ENCODE data around the gene WDR70. TPM values are rescaled to one million over a fixed set of nuclear protein-coding genes. Genes with fewer than 3 reads are reported as not detected.
A peak's percentile ranks its signal among the peaks of the same experiment; 100 is the strongest.
"Not testable (repeated sequence)": the region's sequence is repeated elsewhere in the genome, so short reads cannot be mapped to it uniquely, and the experiment has no call there.

Gene WDR70
- total RNA-seq, 2 donors from 2014 or later, result 32.7 to 58.5 TPM

DNA sequence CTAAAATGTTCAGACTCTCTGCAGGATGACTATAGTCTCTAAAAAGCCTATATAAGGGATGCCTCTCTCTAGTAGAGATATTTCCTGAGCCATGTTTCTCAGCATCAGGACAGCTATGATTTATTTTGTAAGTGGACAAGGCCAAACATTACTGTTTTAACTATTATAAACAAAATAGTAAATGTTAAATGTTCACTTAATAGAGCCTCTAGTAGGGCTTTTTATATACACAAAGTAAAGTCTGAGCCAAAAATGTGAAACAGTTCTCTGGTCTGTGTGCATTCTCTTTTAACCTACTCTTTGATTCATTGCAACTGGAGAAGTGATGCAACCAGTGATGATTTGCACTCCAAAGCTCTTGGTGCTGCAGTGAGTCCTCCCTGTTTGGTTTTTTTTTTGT lies 240.2 kb downstream of the WDR70 start:
- Mint-ChIP-seq H3K36me3 (peaks cover 10% of the 10 kb centered on the region), H3K9me3 (no peaks in the 10 kb centered on the region), H3K27me3 (no peaks in the 10 kb centered on the region), H3K4me1 (ENCODE audit: low read depth in 2 of 2) (no peaks in the 10 kb centered on the region), H3K27ac (no peak overlapping the region), H3K4me3 (no peak overlapping the region)
- ATAC-seq (no peak), DNase-seq (ENCODE audit: low spot score) (no peak)

DNA sequence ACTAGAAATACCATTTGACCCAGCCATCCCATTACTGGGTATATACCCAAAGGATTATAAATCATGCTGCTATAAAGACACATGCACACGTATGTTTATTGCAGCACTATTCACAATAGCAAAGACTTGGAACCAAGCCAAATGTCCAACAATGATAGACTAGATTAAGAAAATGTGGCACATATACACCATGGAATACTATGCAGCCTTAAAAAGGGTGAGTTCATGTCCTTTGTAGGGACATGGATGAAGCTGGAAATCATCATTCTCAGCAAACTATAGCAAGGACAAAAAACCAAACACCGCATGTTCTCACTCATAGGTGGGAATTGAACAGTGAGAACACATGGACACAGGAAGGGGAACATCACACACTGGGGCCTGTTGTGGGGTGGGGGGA lies 243.2 kb downstream of the WDR70 start:
- peaks cover 15% of the 10 kb centered on the region for H3K36me3 Mint-ChIP-seq
- H3K4me3 Mint-ChIP-seq; H3K9me3 Mint-ChIP-seq; DNase-seq (ENCODE audit: low spot score); H3K27ac Mint-ChIP-seq; H3K27me3 Mint-ChIP-seq; ATAC-seq; H3K4me1 Mint-ChIP-seq (ENCODE audit: low read depth in 2 of 2): not testable (repeated sequence)

GRCh38 chr5:37626266-37626665 lies 247.1 kb downstream of the WDR70 start:
- Mint-ChIP-seq H3K27me3 (no peaks in the 10 kb centered on the region), H3K36me3 (peaks cover 35% of the 10 kb centered on the region), H3K4me1 (ENCODE audit: low read depth in 2 of 2) (peaks cover 3 to 4% of the 10 kb centered on the region in 2 donors), H3K9me3 (peaks cover 21% of the 10 kb centered on the region), H3K4me3 (no peak overlapping the region), H3K27ac (no peak overlapping the region)
- no peak for ATAC-seq
- DNase-seq (ENCODE audit: low spot score), result no peak

DNA sequence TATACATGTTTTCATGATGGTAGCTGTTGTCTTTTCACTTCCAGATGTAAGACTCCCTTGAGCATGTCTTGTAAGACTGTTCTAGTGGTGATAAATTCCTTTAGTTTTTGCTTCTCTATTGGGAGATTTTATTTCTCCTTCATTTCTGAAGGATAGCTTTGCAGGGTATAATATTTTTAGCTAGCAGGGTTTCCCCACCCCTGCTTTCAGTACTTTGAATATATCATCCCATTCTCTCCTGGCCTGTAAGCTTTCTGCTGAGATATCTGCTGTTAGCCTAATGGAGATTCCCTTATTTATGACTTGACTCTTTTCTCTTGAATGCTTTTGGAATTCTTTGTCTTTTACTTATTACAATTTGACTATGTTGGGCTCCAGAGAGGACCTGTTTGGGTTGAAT lies 249.8 kb downstream of the WDR70 start:
- Mint-ChIP-seq H3K4me3 (no peak overlapping the region), H3K36me3 (peaks cover 35% of the 10 kb centered on the region)
- no peak for DNase-seq (ENCODE audit: low spot score)

GRCh38 chr5:37631939-37632338 lies 252.8 kb downstream of the WDR70 start:
- peaks cover 30% of the 10 kb centered on the region for H3K36me3 Mint-ChIP-seq
- DNase-seq (ENCODE audit: low spot score) (no peak), ATAC-seq (no peak)
- no peaks in the 10 kb centered on the region for H3K27me3 Mint-ChIP-seq
- H3K4me1 Mint-ChIP-seq (ENCODE audit: low read depth in 2 of 2), result peaks cover 3 to 4% of the 10 kb centered on the region in 2 donors
- H3K9me3 Mint-ChIP-seq, result peaks cover 14% of the 10 kb centered on the region
- H3K4me3 Mint-ChIP-seq, result no peak overlapping the region
- H3K27ac Mint-ChIP-seq, result no peak overlapping the region

More for the DNA sequence above, 249.8 kb downstream of the WDR70 start:
- Mint-ChIP-seq H3K27me3 (no peaks in the 10 kb centered on the region), H3K9me3 (peaks cover 21% of the 10 kb centered on the region), H3K27ac (no peak overlapping the region), H3K4me1 (ENCODE audit: low read depth in 2 of 2) (peaks cover 3 to 4% of the 10 kb centered on the region in 2 donors)
- ATAC-seq, result no peak

DNA sequence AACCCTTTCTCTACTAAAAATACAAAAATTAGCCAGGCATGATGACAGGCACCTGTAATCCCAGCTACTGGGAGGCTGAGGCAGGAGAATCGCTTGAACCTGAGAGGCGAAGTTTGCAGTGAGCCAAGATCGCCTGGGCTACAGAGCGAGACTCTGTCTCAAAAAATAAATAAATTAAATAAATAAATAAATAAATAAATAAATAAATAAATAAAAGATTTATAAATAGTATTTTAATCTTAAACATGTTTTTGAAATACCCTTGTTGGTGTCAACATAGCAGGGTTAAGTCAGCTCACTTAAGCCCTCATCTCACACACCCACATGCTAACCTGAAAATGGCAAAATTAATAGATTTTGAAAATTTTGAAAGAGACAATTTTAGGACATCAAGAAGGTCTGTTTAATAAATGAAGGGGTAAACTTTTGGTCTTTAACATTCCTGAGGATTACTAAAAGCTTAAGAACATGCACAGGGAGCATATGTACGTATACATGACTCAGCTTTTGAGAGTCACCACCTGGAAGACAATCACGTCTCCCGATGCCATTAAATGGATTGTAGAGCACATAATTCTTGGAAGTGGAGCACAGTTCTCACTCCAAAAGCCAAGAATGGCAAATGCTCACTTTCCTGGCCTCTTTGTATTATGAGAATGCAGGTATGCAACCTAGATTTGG lies 258.2 kb downstream of the WDR70 start:
- DNase-seq (ENCODE audit: low spot score) (no peak), ATAC-seq (no peak)
- no peaks in the 10 kb centered on the region for H3K36me3 Mint-ChIP-seq
- no peaks in the 10 kb centered on the region for H3K27me3 Mint-ChIP-seq
- H3K9me3 Mint-ChIP-seq, result no peaks in the 10 kb centered on the region
- no peak overlapping the region for H3K4me3 Mint-ChIP-seq
- no peak overlapping the region for H3K27ac Mint-ChIP-seq
- peaks cover 3 to 5% of the 10 kb centered on the region in 2 donors for H3K4me1 Mint-ChIP-seq (ENCODE audit: low read depth in 2 of 2)

- no peak for DNase-seq (ENCODE audit: low spot score)
- peaks cover 5 to 6% of the 10 kb centered on the region in 2 donors for H3K4me1 Mint-ChIP-seq (ENCODE audit: low read depth in 2 of 2)
- H3K27ac Mint-ChIP-seq, result no peak overlapping the region
- H3K9me3 Mint-ChIP-seq, result no peaks in the 10 kb centered on the region
- no peak overlapping the region for H3K4me3 Mint-ChIP-seq
- peaks cover 9% of the 10 kb centered on the region for H3K36me3 Mint-ChIP-seq
- H3K27me3 Mint-ChIP-seq, result no peaks in the 10 kb centered on the region
- no peak for ATAC-seq
Measured at GRCh38 chr5:37638897-37639296, 259.8 kb downstream of the WDR70 start.

DNA sequence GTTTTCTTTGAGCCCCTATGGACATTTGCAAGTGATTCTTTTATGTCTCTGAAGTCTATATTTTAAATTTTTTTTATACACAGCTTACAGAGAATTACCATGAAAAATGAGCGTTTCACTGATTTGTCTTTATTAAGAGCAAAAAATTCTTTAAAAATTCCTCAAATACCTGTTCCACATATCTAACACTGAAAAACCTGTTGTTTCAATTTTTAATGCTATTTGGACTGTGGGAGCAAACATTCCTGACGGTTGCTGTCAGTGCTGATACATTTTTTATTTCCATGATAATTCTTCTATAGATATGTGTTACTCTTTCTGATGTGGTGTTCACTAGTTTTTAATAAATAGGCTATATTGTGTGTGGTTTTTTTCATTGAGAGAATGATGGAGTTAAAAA lies 261.0 kb downstream of the WDR70 start:
- peaks cover 5 to 12% of the 10 kb centered on the region in 2 donors for H3K4me1 Mint-ChIP-seq (ENCODE audit: low read depth in 2 of 2)
- no peak overlapping the region for H3K4me3 Mint-ChIP-seq
- H3K9me3 Mint-ChIP-seq, result peaks cover 8% of the 10 kb centered on the region
- peaks cover 20% of the 10 kb centered on the region for H3K36me3 Mint-ChIP-seq
- no peak for DNase-seq (ENCODE audit: low spot score)
- no peak for ATAC-seq
- no peaks in the 10 kb centered on the region for H3K27me3 Mint-ChIP-seq
- no peak overlapping the region for H3K27ac Mint-ChIP-seq

DNA sequence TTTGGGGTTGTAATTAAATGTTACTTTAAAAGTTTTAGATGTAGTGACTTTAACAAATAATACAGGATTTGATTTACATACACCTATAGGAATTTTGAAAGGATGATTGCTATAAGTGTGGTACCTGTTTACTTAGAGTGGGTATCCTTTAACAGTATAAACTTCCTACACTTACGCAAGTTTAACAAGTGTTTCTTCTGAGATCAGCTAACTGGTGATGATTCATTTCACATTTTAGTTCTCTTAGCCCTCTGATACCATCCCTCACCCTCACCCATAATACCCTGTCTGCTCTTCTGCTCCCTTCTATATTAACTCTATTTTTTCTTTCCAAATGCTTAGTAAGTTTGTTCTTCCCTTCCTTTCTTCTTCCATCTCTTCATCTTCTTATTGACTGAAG lies 262.8 kb downstream of the WDR70 start:
- no peak overlapping the region for H3K27ac Mint-ChIP-seq
- H3K36me3 Mint-ChIP-seq, result peaks cover 36% of the 10 kb centered on the region
- DNase-seq (ENCODE audit: low spot score) (no peak), ATAC-seq (peak in 1 of 2 donors; percentile 44)
- H3K4me3 Mint-ChIP-seq, result no peak overlapping the region
- peaks cover 5 to 12% of the 10 kb centered on the region in 2 donors for H3K4me1 Mint-ChIP-seq (ENCODE audit: low read depth in 2 of 2)
- H3K27me3 Mint-ChIP-seq, result no peaks in the 10 kb centered on the region
- peaks cover 14% of the 10 kb centered on the region for H3K9me3 Mint-ChIP-seq

DNA sequence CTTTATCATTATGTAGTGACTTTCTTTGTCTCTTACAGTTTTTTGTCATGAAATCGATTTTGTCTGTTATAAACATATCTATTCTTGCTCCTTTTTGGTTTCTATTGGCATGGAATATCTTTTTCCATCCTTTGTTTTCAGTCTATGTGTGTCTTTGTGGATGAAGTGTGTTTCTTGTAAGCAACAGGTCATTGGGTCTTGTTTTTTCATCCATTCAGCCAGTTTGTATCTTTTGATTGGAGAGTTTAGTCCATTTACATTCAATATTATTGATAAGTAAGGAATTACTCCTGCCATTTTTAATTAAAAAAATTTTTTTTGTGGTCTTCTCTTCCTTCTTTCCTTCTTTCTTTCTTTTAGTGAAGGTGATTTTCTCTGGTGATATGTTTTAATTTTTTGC lies 266.6 kb downstream of the WDR70 start:
- Mint-ChIP-seq H3K4me3 (no peak overlapping the region), H3K9me3 (peaks cover 18% of the 10 kb centered on the region), H3K36me3 (peaks cover 48% of the 10 kb centered on the region), H3K4me1 (ENCODE audit: low read depth in 2 of 2) (peaks cover 0 to 12% of the 10 kb centered on the region in 2 donors), H3K27me3 (no peaks in the 10 kb centered on the region), H3K27ac (no peak overlapping the region)
- ATAC-seq, result no peak
- DNase-seq (ENCODE audit: low spot score), result no peak

GRCh38 chr5:37654566-37654965 lies 275.4 kb downstream of the WDR70 start:
- H3K4me3 Mint-ChIP-seq; ATAC-seq; H3K27me3 Mint-ChIP-seq; DNase-seq (ENCODE audit: low spot score); H3K27ac Mint-ChIP-seq; H3K4me1 Mint-ChIP-seq (ENCODE audit: low read depth in 2 of 2): not testable (repeated sequence)
- Mint-ChIP-seq H3K9me3 (peaks cover 18% of the 10 kb centered on the region), H3K36me3 (peaks cover 43% of the 10 kb centered on the region)

DNA sequence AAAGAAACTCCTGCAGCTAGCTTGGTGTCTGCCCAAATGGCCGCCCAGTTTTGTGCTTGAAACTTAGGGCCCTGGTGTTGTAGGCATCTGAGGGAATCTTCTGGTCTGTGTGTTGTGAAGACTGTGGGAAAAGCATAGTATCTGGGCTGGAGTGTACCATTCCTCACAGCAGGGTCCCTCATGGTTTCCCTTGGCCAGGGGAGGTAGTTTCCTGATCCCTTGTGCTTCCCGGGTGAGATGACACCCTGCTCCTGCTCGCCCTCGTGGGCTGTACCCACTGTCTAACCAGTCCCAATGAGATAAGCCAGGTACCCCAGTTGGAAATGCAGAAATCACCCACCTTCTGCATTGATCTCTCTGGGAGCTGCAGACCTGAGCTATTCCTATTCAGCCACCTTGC lies 277.9 kb downstream of the WDR70 start:
- ATAC-seq, result no peak
- Mint-ChIP-seq H3K36me3 (peaks cover 29% of the 10 kb centered on the region), H3K4me3 (no peak overlapping the region), H3K9me3 (peaks cover 14% of the 10 kb centered on the region), H3K27me3 (no peaks in the 10 kb centered on the region), H3K4me1 (ENCODE audit: low read depth in 2 of 2) (peaks cover 0 to 2% of the 10 kb centered on the region in 2 donors), H3K27ac (no peak overlapping the region)
- DNase-seq (ENCODE audit: low spot score), result no peak

DNA sequence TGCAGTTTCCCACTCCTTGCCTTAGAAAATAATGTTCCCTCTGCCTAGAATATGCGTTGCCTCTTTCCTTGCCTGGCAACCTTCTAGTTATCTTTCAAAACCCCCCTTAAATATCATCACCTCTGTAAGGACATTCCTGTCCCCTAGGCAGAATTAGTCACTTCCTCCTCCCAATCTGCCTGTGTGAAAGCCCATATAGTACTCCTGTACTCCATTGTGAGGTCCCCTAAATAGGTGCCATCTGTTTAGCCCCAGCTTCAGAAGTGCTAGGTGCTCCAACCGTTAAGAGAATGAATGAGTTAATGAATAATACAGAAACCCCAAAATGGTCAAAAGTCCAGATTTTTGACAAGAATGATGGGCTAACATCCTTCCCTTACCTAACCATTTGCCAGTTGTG lies 279.3 kb downstream of the WDR70 start:
- Mint-ChIP-seq H3K4me3 (no peak overlapping the region), H3K36me3 (peaks cover 19% of the 10 kb centered on the region), H3K27me3 (no peaks in the 10 kb centered on the region), H3K27ac (no peak overlapping the region), H3K4me1 (ENCODE audit: low read depth in 2 of 2) (peaks cover 0 to 2% of the 10 kb centered on the region in 2 donors), H3K9me3 (peaks cover 14% of the 10 kb centered on the region)
- DNase-seq (ENCODE audit: low spot score), result no peak
- ATAC-seq, result no peak

GRCh38 chr5:37660319-37660718 lies 281.2 kb downstream of the WDR70 start:
- no peak overlapping the region for H3K4me3 Mint-ChIP-seq
- H3K9me3 Mint-ChIP-seq, result no peaks in the 10 kb centered on the region
- ATAC-seq, result no peak
- H3K27me3 Mint-ChIP-seq, result no peaks in the 10 kb centered on the region
- H3K27ac Mint-ChIP-seq, result no peak overlapping the region
- no peak for DNase-seq (ENCODE audit: low spot score)
- peaks cover 4% of the 10 kb centered on the region for H3K36me3 Mint-ChIP-seq
- H3K4me1 Mint-ChIP-seq (ENCODE audit: low read depth in 2 of 2), result peaks cover 0 to 2% of the 10 kb centered on the region in 2 donors

Data from natural killer cell treated with Interleukin-12 subunit alpha and Interleukin-12 subunit beta and Interleukin-15 and Interleukin-18, amount 100 ng/mL, for 72 hours (primary cell).